K562 (cell line): ENCODE measurements around the gene CENPA. TPM values are rescaled to one million over a fixed set of nuclear protein-coding genes. Genes with fewer than 3 reads are reported as not detected.
A peak's percentile ranks its signal among the peaks of the same experiment; 100 is the strongest.

Experiments
- ATAC-seq: fragments of 200-7000 bp; cut with Tn5 transposase; 3 replicates; pipeline ENCODE4 v1.9.1; 2020; ENCODE audit warnings: moderate library complexity
- BruUV-seq: library from RNA; stranded (reverse); fragments of 400-500 nt; replicated peaks from 2 replicates; lab custom pipeline; 2021; lab: Mats Ljungman, UMichigan
- CTCF ChIA-PET: fragments of 300-600 bp; formaldehyde crosslinking; extraction: SDS; loops from one replicate; lab custom pipeline; 2021; ENCODE audit warnings: low intra/inter-chr PET ratio; lab: Yijun Ruan, JAX
- POLR2A ChIA-PET: fragments of 300-600, 350-650 bp; sonication (Branson Sonifier 250); formaldehyde crosslinking; extraction: SDS; loops from one replicate; lab custom pipeline; 2021; ENCODE audit warnings: antibody characterized with exemption, inconsistent platforms; lab: Yijun Ruan, JAX
- DNase-seq, 4 experiments: peaks; one replicate each; pipeline versions ENCODE4 v3.0.0 to v3.0.0-alpha.2; 2011 to 2018; ENCODE audit warnings: low spot score in 3 of 4, mixed read lengths in 3 of 4; ENCODE audit errors: extremely low read depth in 1 of 4
- FAIRE-seq: peaks from 2 replicates; lab custom pipeline; 2011; peaks lifted over from hg19 to GRCh38; lab: Jason Lieb, UNC
- H2AFZ ChIP-seq: 2 replicates; pipeline ENCODE4 v1.6.0; 2011; ENCODE audit warnings: low read depth, low read length, control low read depth, inconsistent platforms
- H3K27ac ChIP-seq: fragments of 200-600 bp; 3 replicates; pipeline ENCODE4 v1.8.0; 2011; ENCODE audit warnings: low read depth, mild to moderate bottlenecking, control low read depth, inconsistent platforms, low read length, moderate library complexity, mixed read lengths; ENCODE audit errors: extremely low read depth
- H3K27me3 ChIP-seq, 2 experiments: fragments of 300-600 bp in 1 of 2; 2 replicates in 1 of 2; 3 replicates in 1 of 2; pipeline versions ENCODE4 v1.6.0 to v1.8.0; 2011; ENCODE audit warnings: inconsistent platforms in 2 of 2, low read length in 2 of 2, mild to moderate bottlenecking in 1 of 2, mixed read lengths in 1 of 2, moderate library complexity in 1 of 2; ENCODE audit not compliant: control insufficient read depth in 2 of 2, insufficient read depth in 2 of 2
- H3K36me3 ChIP-seq: fragments of 300-600 bp; 3 replicates; pipeline ENCODE4 v1.8.0; 2011; ENCODE audit warnings: mild to moderate bottlenecking, low read length, inconsistent platforms; ENCODE audit not compliant: control insufficient read depth, insufficient read depth
- H3K4me1 ChIP-seq, 2 experiments: fragments of 200-600 bp in 1 of 2; replicated peaks in 1 of 2; 2 replicates in 1 of 2; 3 replicates in 1 of 2; pipeline versions ENCODE4 v1.5.1 to v1.8.0; 2011; ENCODE audit warnings: inconsistent platforms in 2 of 2, low read length in 2 of 2, mild to moderate bottlenecking in 1 of 2, mixed read lengths in 1 of 2, moderate library complexity in 1 of 2; ENCODE audit not compliant: control insufficient read depth in 2 of 2, insufficient read depth in 2 of 2
- H3K4me2 ChIP-seq: 2 replicates; pipeline ENCODE4 v1.6.1; 2011; ENCODE audit warnings: low read length, control low read depth, inconsistent platforms, mixed read lengths; ENCODE audit not compliant: insufficient read depth
- H3K4me3 ChIP-seq: fragments of 200-600 bp; sonication (generic), shearing (Covaris generic); 2 replicates; pipeline ENCODE4 v1.5.1; 2016; ENCODE audit warnings: control low read depth, inconsistent platforms
- H3K79me2 ChIP-seq: fragments of 200-600 bp; 3 replicates; pipeline ENCODE4 v1.8.0; 2011; ENCODE audit warnings: low read length, inconsistent platforms; ENCODE audit not compliant: control insufficient read depth, insufficient read depth
- H3K9ac ChIP-seq, 2 experiments: 2 replicates each; pipeline versions ENCODE4 v1.6.0 to v1.6.1; 2011; ENCODE audit warnings: low read depth in 2 of 2, low read length in 2 of 2, control low read depth in 1 of 2, inconsistent platforms in 1 of 2, mild to moderate bottlenecking in 1 of 2, mixed read lengths in 1 of 2; ENCODE audit not compliant: insufficient read depth in 1 of 2
- H3K9me1 ChIP-seq: one replicate; pipeline ENCODE4 v1.6.0; 2011; ENCODE audit warnings: inconsistent platforms, mild to moderate bottlenecking, low read length, moderate library complexity; ENCODE audit not compliant: control insufficient read depth, insufficient read depth
- H3K9me3 ChIP-seq: replicated peaks from 2 replicates; pipeline ENCODE4 v1.5.1; 2011; ENCODE audit warnings: low read depth, low read length, inconsistent platforms; ENCODE audit not compliant: control insufficient read depth, insufficient read depth
- H4K20me1 ChIP-seq: replicated peaks from 2 replicates; pipeline ENCODE4 v1.6.1; 2011; ENCODE audit warnings: low read length, inconsistent platforms, mixed read lengths; ENCODE audit not compliant: control insufficient read depth, insufficient read depth
- DACH1 ChIP-seq: fragments of 450-650 bp; IDR thresholded peaks from 2 replicates; pipeline ENCODE4 v1.6.1; 2018; ENCODE audit not compliant: partially characterized antibody
- FOXM1 ChIP-seq, 2 experiments: fragments of 450-650 bp in 1 of 2; sonication (generic) in 1 of 2; formaldehyde crosslinking in 1 of 2; IDR thresholded peaks; 2 replicates each; pipeline versions ENCODE4 v1.6.1 to v1.9.0; 2017 to 2022; ENCODE audit warnings: low read depth in 2 of 2, mild to moderate bottlenecking in 2 of 2, missing genetic modification reagents in 1 of 2, moderate library complexity in 1 of 2
- ID3 ChIP-seq, 2 experiments: fragments of 250-450 bp in 1 of 2; fragments of 450-650 bp in 1 of 2; sonication (Bioruptor Pico) in 1 of 2; IDR thresholded peaks; 2 replicates each; pipeline versions ENCODE4 v1.6.1 to v1.8.0; 2016 to 2021; ENCODE audit warnings: mild to moderate bottlenecking in 2 of 2, moderate library complexity in 2 of 2, missing compliant biosample characterization in 1 of 2, missing genetic modification characterization in 1 of 2
- MYBL2 ChIP-seq, 2 experiments: fragments of 450-650 bp in 1 of 2; sonication (generic) in 1 of 2; formaldehyde crosslinking in 1 of 2; IDR thresholded peaks; 2 replicates each; pipeline versions ENCODE4 v1.6.1 to v1.8.1; 2017 to 2022; ENCODE audit warnings: borderline replicate concordance in 1 of 2, inconsistent platforms in 1 of 2, low read depth in 1 of 2, mild to moderate bottlenecking in 1 of 2, missing genetic modification reagents in 1 of 2, moderate library complexity in 1 of 2
- NR2C2 ChIP-seq, 2 experiments: fragments of 200-800 bp in 1 of 2; sonication (Bioruptor generic) in 1 of 2; sonication (generic) in 1 of 2; formaldehyde crosslinking in 1 of 2; IDR thresholded peaks; 2 replicates each; pipeline versions ENCODE4 v1.6.1 to v1.8.0; 2016 to 2022; ENCODE audit warnings: mild to moderate bottlenecking in 1 of 2, missing compliant biosample characterization in 1 of 2, missing genetic modification characterization in 1 of 2, missing genetic modification reagents in 1 of 2
- PBX2 ChIP-seq, 2 experiments: IDR thresholded peaks in 1 of 2; conservative IDR thresholded peaks in 1 of 2; 2 replicates each; pipeline ENCODE4 v1.6.1; 2016; ENCODE audit warnings: low read depth in 2 of 2, mild to moderate bottlenecking in 1 of 2, missing compliant biosample characterization in 1 of 2, missing genetic modification characterization in 1 of 2, moderate library complexity in 1 of 2
- PKNOX1 ChIP-seq: fragments of 450-650 bp; IDR thresholded peaks from 2 replicates; pipeline ENCODE4 v1.6.1; 2016
- SRF ChIP-seq, 2 experiments: fragments of 250-450, 450-650 bp in 1 of 2; sonication (Bioruptor Pico) in 1 of 2; sonication (generic) in 1 of 2; formaldehyde crosslinking; IDR thresholded peaks; 2 replicates each; pipeline versions ENCODE4 v1.5.0 to v1.5.1; 2020 to 2022; ENCODE audit warnings: mild to moderate bottlenecking in 1 of 2, missing genetic modification reagents in 1 of 2
- ZBTB1 ChIP-seq: sonication (generic); formaldehyde crosslinking; IDR thresholded peaks from 2 replicates; pipeline ENCODE4 v1.8.1; 2023; ENCODE audit warnings: missing genetic modification reagents, low read depth, mild to moderate bottlenecking, borderline replicate concordance
- WGBS: fragments of 100-300 bp; shearing (Covaris generic); methylation state at CpG from one replicate; pipeline ENCODE4 v1.1.6; 2016; ENCODE audit warnings: low coverage, mixed read lengths; ENCODE audit not compliant: insufficient coverage; ENCODE audit errors: missing lambda C conversion rate; 5-methylcytosine and 5-hydroxymethylcytosine counted together
- in situ Hi-C: fragments of 300-500 bp; cut with MboI; formaldehyde crosslinking; loops from 4 replicates; pipeline ENCODE4 v1.15.0; 2018; ENCODE audit warnings: inconsistent platforms, mixed read lengths
- intact Hi-C: fragments of 100-400 bp; cut with micrococcal nuclease; formaldehyde crosslinking; loops from 2 replicates; pipeline ENCODE4 v1.14.2; 2022
- polyA plus RNA-seq, 8 experiments: library from polyadenylated mRNA; depleted of rRNA in 4 of 8; stranded (reverse) in 5 of 8; unstranded in 3 of 8; fragments of >200 nt; fragmentation: Nextera tagmentation in 2 of 8; fragmentation: Illumina TruSeq in 1 of 8; extraction: Ambion mirVana in 2 of 8; extraction: Trizol in 1 of 8; gene quantifications; 2 replicates each; pipeline versions ENCODE4 v1.2.1 to v1.2.3, GENCODE V29; 2011 to 2014; ENCODE audit warnings: inconsistent platforms in 1 of 8, missing spikeins in 1 of 8
- total RNA-seq, 7 experiments: library from RNA; depleted of rRNA in 6 of 7; stranded (reverse); fragments of >200 nt in 6 of 7; fragmentation: Illumina TruSeq in 2 of 7; extraction: Trizol in 2 of 7; gene quantifications; 2 replicates each; pipeline versions ENCODE4 v1.2.1 to v1.2.3, GENCODE V29; 2011 to 2021; ENCODE audit warnings: low replicate concordance in 1 of 7

The CENPA gene
- total and polyA plus RNA-seq, 9 of the 15 experiments (the other 6 are each of a cell fraction or from before 2014, with no cell fraction given): 11.3 to 61.7 (median 44.7) TPM

GRCh38 chr2:26820932-26821331, 35.1 kb downstream of the CENPA start:
- Histone ChIP-seq H3K9ac (no peak overlapping the region), H3K36me3 (no peaks in the 10 kb centered on the region), H3K4me3 (no peak overlapping the region), H3K4me1 (peaks cover 4 to 5% of the 10 kb centered on the region in 2 experiments; a peak in 3 of 5 replicates), H3K9me1 (no peaks in the 10 kb centered on the region), H3K9me3 (no peaks in the 10 kb centered on the region)
- ChIA-PET CTCF (no interaction called here), POLR2A (no interaction called here)
- intact Hi-C loops: no loop called here
- DNase-seq: no peak
- no TSS peak for BruUV-seq
- FAIRE-seq: peak; percentile 71
- TF ChIP-seq ZBTB1 (CRISPR knock-in tag) (no peak), SRF (CRISPR knock-in tag; IDR thresholded peaks at IDR 0.05) (peak in 1 of 2 experiments; percentile 94; a peak in 2 of 4 replicates), DACH1 (peak; percentile 41), PBX2 (CRISPR knock-in tag; IDR thresholded peaks at IDR 0.05; ENCODE audit: low read depth) (no peak), PBX2 (tag; conservative IDR thresholded peaks at IDR 0.05; ENCODE audit: low read depth) (peak; percentile 63), FOXM1 (IDR thresholded peaks at IDR 0.05; ENCODE audit: low read depth) (peak; percentile 80), FOXM1 (CRISPR knock-in tag; IDR thresholded peaks at IDR 0.05; ENCODE audit: low read depth) (no peak), NR2C2 (CRISPR knock-in tag; IDR thresholded peaks at IDR 0.05) (no peak), NR2C2 (tag; IDR thresholded peaks at IDR 0.05) (no peak), MYBL2 (IDR thresholded peaks at IDR 0.05; ENCODE audit: low read depth) (peak; percentile 55; the same call in 1 of the 2 replicates), MYBL2 (CRISPR knock-in tag; IDR thresholded peaks at IDR 0.05; ENCODE audit: borderline replicate concordance) (no peak), PKNOX1 (peak; percentile 95), ID3 (CRISPR knock-in tag; IDR thresholded peaks at IDR 0.05) (no peak), ID3 (tag; IDR thresholded peaks at IDR 0.05) (no peak)
- TF ChIP-seq, all 486 proteins: peak for 6
- Histone ChIP-seq H3K79me2 (no peaks in the 10 kb centered on the region), H2AFZ (no peak overlapping the region), H3K27me3 (peaks cover 28 to 44% of the 10 kb centered on the region in 2 experiments), H3K27ac (no peak overlapping the region), H3K4me2 (no peak overlapping the region), H4K20me1 (no peaks in the 10 kb centered on the region)
- 0 out of 3 replicates have a peak, but pooled peaks have one; percentile 34 for ATAC-seq
- in situ Hi-C loops: no loop called here
- WGBS: 6% methylated on average over 7 of the region's 7 CpGs
